Neural cell (in vitro differentiated cells): Measurements from ENCODE around the gene IRF2BP1. TPM values are rescaled to one million over a fixed set of nuclear protein-coding genes. Genes with fewer than 3 reads are reported as not detected.

ENCODE experiments used
- H2AFZ ChIP-seq: fragments of 200-600, 300-800 bp; sonication (generic), shearing (Covaris generic); 2 replicates; pipeline ENCODE4 v1.6.0; 2014; ENCODE audit warnings: low read depth, mild to moderate bottlenecking, antibody characterized with exemption, low read length, moderate library complexity
- H3F3A ChIP-seq: fragments of 200-600 bp; shearing (Covaris generic); 2 replicates; pipeline ENCODE4 v1.6.1; 2016; ENCODE audit warnings: mild to moderate bottlenecking, moderate library complexity, mixed read lengths, antibody characterized with exemption, low read length; ENCODE audit not compliant: insufficient read depth, poor library complexity, severe bottlenecking
- H3K27ac ChIP-seq: fragments of 200-600, 300-800 bp; sonication (generic), shearing (Covaris generic); 2 replicates; pipeline ENCODE4 v1.5.1; 2014; ENCODE audit warnings: mild to moderate bottlenecking, low read length, moderate library complexity
- H3K27me3 ChIP-seq: fragments of 300-800, 200-600 bp; sonication (generic), shearing (Covaris generic); 2 replicates; pipeline ENCODE4 v1.6.0; 2014; ENCODE audit warnings: mild to moderate bottlenecking, low read depth, low read length, moderate library complexity; ENCODE audit not compliant: insufficient read depth
- H3K36me3 ChIP-seq: fragments of 300-800, 200-600 bp; sonication (generic), shearing (Covaris generic); 2 replicates; pipeline ENCODE4 v1.5.1; 2014; ENCODE audit warnings: mild to moderate bottlenecking, antibody characterized with exemption, low read length, moderate library complexity; ENCODE audit not compliant: insufficient read depth
- H3K4me2 ChIP-seq: fragments of 300-800, 200-600 bp; sonication (generic), shearing (Covaris generic); 2 replicates; pipeline ENCODE4 v1.6.0; 2014; ENCODE audit warnings: mild to moderate bottlenecking, low read length
- H3K4me3 ChIP-seq: fragments of 300-800, 200-600 bp; sonication (generic), shearing (Covaris generic); 2 replicates; pipeline ENCODE4 v1.5.1; 2014; ENCODE audit warnings: mild to moderate bottlenecking, low read length, moderate library complexity
- H3K79me2 ChIP-seq: fragments of 200-600 bp; shearing (Covaris generic); replicated peaks from 2 replicates; pipeline ENCODE4 v1.6.0; 2014; ENCODE audit warnings: mild to moderate bottlenecking, low read length, moderate library complexity; ENCODE audit not compliant: insufficient read depth
- H3K9ac ChIP-seq: fragments of 300-800, 200-600 bp; sonication (generic), shearing (Covaris generic); 2 replicates; pipeline ENCODE4 v1.6.1; 2016; ENCODE audit warnings: mild to moderate bottlenecking, low read length, mixed read lengths
- H3K9me2 ChIP-seq: fragments of 200-600 bp; shearing (Covaris generic); 2 replicates; pipeline ENCODE4 v1.6.1; 2016; ENCODE audit warnings: mild to moderate bottlenecking, low read length, mixed read lengths; ENCODE audit not compliant: insufficient read depth
- H3K9me3 ChIP-seq: fragments of 200-600, 300-800 bp; sonication (generic), shearing (Covaris generic); 2 replicates; pipeline ENCODE4 v1.6.1; 2016; ENCODE audit warnings: mild to moderate bottlenecking, mixed run types, low read length, moderate library complexity, mixed read lengths
- H4K20me1 ChIP-seq: fragments of 200-600 bp; shearing (Covaris generic); 2 replicates; pipeline ENCODE4 v1.6.1; 2016; ENCODE audit warnings: mild to moderate bottlenecking, mixed run types; ENCODE audit not compliant: insufficient read depth
- EP300 ChIP-seq: fragments of 450-650 bp; conservative IDR thresholded peaks from 2 replicates; pipeline ENCODE4 v1.6.1; 2014; ENCODE audit warnings: antibody characterized with exemption, mild to moderate bottlenecking, moderate library complexity; ENCODE audit not compliant: poor library complexity, severe bottlenecking
- EZH2 ChIP-seq: fragments of 200-600, 300-800 bp; shearing (Covaris generic), sonication (generic); IDR thresholded peaks from 2 replicates; pipeline ENCODE4 v1.6.1; 2014; ENCODE audit warnings: antibody characterized with exemption, low read length, borderline replicate concordance, mild to moderate bottlenecking; ENCODE audit not compliant: insufficient read depth, poor library complexity, severe bottlenecking
- MXI1 ChIP-seq: fragments of 450-650 bp; conservative IDR thresholded peaks from 2 replicates; pipeline ENCODE4 v1.6.1; 2014; ENCODE audit warnings: antibody characterized with exemption, mild to moderate bottlenecking; ENCODE audit not compliant: poor library complexity, severe bottlenecking
- POLR2AphosphoS5 ChIP-seq: IDR thresholded peaks from 2 replicates; pipeline ENCODE4 v1.6.1; 2012
- RAD21 ChIP-seq: fragments of 450-650 bp; conservative IDR thresholded peaks from 2 replicates; pipeline ENCODE4 v1.6.1; 2014; ENCODE audit warnings: antibody characterized with exemption, mild to moderate bottlenecking, moderate library complexity
- SMC3 ChIP-seq: fragments of 450-650 bp; conservative IDR thresholded peaks from 2 replicates; pipeline ENCODE4 v1.6.1; 2014; ENCODE audit warnings: antibody characterized with exemption, mild to moderate bottlenecking, moderate library complexity; ENCODE audit not compliant: poor library complexity
- TAF1 ChIP-seq: IDR thresholded peaks from 2 replicates; pipeline ENCODE4 v1.6.1; 2012; ENCODE audit warnings: low read depth
- polyA plus RNA-seq: library from polyadenylated mRNA; depleted of rRNA; stranded (reverse); fragments of >200 nt; gene quantifications from 2 replicates; pipeline ENCODE4 v1.2.3, GENCODE V29; 2014
- TF ChIP-seq, protein P1 (sequence below): IDR thresholded peaks from 2 replicates; pipeline ENCODE4 v1.6.1; 2012; ENCODE audit warnings: borderline replicate concordance

The IRF2BP1 gene
- polyA plus RNA-seq, 1 donor from 2014 or later = 26.9 TPM

DNA sequence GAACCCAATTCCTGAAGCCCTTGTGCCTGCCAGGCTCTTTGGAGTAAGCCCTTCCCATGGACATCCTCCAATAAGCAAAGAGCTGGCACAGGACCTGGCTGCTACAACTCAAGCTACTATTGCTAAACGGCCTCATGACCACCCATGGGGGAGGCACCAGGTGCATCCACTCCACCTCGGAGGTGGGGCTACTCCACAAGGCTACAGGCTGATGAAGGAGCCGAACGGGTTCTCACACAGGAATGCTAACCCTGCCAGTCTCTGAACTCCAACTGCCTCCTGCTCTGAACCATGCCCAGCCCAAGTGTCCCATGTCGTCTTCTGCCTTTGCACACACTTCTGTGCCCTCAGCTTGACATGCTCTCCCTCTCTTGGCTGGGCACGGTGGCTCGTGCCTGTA lies 33.0 kb downstream of the IRF2BP1 start:
- no peak overlapping the region for H2AFZ ChIP-seq
- no peaks in the 10 kb centered on the region for H3K9me3 ChIP-seq
- H4K20me1 ChIP-seq = no peaks in the 10 kb centered on the region
- TF ChIP-seq RAD21 = no peak
- TF ChIP-seq, protein P1, sequence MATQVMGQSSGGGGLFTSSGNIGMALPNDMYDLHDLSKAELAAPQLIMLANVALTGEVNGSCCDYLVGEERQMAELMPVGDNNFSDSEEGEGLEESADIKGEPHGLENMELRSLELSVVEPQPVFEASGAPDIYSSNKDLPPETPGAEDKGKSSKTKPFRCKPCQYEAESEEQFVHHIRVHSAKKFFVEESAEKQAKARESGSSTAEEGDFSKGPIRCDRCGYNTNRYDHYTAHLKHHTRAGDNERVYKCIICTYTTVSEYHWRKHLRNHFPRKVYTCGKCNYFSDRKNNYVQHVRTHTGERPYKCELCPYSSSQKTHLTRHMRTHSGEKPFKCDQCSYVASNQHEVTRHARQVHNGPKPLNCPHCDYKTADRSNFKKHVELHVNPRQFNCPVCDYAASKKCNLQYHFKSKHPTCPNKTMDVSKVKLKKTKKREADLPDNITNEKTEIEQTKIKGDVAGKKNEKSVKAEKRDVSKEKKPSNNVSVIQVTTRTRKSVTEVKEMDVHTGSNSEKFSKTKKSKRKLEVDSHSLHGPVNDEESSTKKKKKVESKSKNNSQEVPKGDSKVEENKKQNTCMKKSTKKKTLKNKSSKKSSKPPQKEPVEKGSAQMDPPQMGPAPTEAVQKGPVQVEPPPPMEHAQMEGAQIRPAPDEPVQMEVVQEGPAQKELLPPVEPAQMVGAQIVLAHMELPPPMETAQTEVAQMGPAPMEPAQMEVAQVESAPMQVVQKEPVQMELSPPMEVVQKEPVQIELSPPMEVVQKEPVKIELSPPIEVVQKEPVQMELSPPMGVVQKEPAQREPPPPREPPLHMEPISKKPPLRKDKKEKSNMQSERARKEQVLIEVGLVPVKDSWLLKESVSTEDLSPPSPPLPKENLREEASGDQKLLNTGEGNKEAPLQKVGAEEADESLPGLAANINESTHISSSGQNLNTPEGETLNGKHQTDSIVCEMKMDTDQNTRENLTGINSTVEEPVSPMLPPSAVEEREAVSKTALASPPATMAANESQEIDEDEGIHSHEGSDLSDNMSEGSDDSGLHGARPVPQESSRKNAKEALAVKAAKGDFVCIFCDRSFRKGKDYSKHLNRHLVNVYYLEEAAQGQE = no peak
- TF ChIP-seq EZH2 = no peak
- no peak for TF ChIP-seq SMC3
- no peak for TF ChIP-seq POLR2AphosphoS5
- no peak for TF ChIP-seq EP300
- no peak for TF ChIP-seq TAF1
- TF ChIP-seq MXI1 = no peak
- H3K79me2 ChIP-seq = no peaks in the 10 kb centered on the region
- H3K27me3 ChIP-seq = no peaks in the 10 kb centered on the region
- H3K36me3 ChIP-seq = peaks cover 6% of the 10 kb centered on the region
- no peaks in the 10 kb centered on the region for H3F3A ChIP-seq
- no peak overlapping the region for H3K27ac ChIP-seq
- H3K9ac ChIP-seq = no peak overlapping the region
- H3K9me2 ChIP-seq = no peaks in the 10 kb centered on the region
- H3K4me3 ChIP-seq = no peak overlapping the region
- H3K4me2 ChIP-seq = no peak overlapping the region

DNA sequence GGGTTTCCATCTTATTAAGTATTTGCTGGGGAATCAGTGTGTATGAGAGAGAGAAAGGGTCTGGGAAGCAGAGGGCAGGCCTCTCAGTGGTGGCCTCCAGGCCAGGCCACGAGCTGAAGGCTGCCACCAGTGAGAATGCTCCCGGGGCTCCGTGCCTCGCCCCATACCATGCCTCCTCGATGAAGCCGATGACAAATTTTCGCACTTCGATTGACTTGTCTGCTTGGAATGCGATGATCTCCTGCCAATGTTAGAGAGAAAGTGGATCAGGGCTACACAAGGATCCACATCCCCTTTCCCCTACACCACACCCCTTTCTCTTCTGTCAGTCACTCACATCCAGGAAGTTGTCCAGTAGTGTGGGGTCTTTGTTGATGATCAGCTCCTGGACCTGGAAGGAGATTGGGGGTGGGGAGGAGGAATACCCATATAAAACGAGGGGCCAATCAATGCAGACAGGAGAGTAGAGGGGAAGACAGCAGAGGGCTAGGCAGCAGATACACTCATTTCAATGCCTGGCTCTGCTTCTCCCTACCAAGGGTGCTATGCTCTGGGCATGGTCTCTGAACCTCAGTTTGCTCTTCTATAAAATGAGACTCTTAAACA lies 33.7 kb downstream of the IRF2BP1 start:
- Histone ChIP-seq H3K4me2 (no peak overlapping the region), H3K9me2 (no peaks in the 10 kb centered on the region), H3K4me3 (no peak overlapping the region), H3K79me2 (no peaks in the 10 kb centered on the region), H3K9ac (no peak overlapping the region), H3K36me3 (peaks cover 6% of the 10 kb centered on the region), H3K27ac (no peak overlapping the region), H4K20me1 (no peaks in the 10 kb centered on the region), H2AFZ (no peak overlapping the region), H3F3A (no peaks in the 10 kb centered on the region), H3K9me3 (no peaks in the 10 kb centered on the region), H3K27me3 (no peaks in the 10 kb centered on the region)
- TF ChIP-seq POLR2AphosphoS5 (no peak), EP300 (no peak), SMC3 (no peak), EZH2 (no peak)
- TF ChIP-seq, protein P1 = no peak
